ENCODE data around the gene NT5DC4. TPM values are rescaled to one million over a fixed set of nuclear protein-coding genes. Genes with fewer than 3 reads are reported as not detected.
"Not testable (repeated sequence)": the region's sequence is repeated elsewhere in the genome, so short reads cannot be mapped to it uniquely, and the experiment has no call there.

Gene NT5DC4
- total RNA-seq, 1 experiment from 2014 or later: not detected

- Histone ChIP-seq H3K9me3 (ENCODE audit: low read depth, low read length, poor library complexity, severe bottlenecking) (no peaks in the 10 kb centered on the region), H3K36me3 (ENCODE audit: insufficient read depth, low read length, poor library complexity, severe bottlenecking) (no peaks in the 10 kb centered on the region), H3K27me3 (replicated peaks; ENCODE audit: insufficient read depth, low read depth, low read length, poor library complexity) (no peaks in the 10 kb centered on the region), H3K4me3 (ENCODE audit: low read depth, low read length, poor library complexity, severe bottlenecking) (no peak overlapping the region), H3K4me1 (ENCODE audit: insufficient read depth, low read length, poor library complexity, severe bottlenecking) (no peaks in the 10 kb centered on the region), H3K27ac (ENCODE audit: low read depth, low read length, poor library complexity, severe bottlenecking) (no peak overlapping the region)
- no peak for DNase-seq (ENCODE audit: low spot score)
- BruUV-seq (replicated peaks): no TSS peak
- intact Hi-C loops (cut with micrococcal nuclease; ENCODE audit: unreplicated experiment): no loop called here
- TF ChIP-seq EZH2 (IDR thresholded peaks at IDR 0.05; ENCODE audit: borderline replicate concordance, low read depth, low read length, poor library complexity, severe bottlenecking): no peak
- no peak for TF ChIP-seq CTCF (conservative IDR thresholded peaks at IDR 0.05; ENCODE audit: low read depth, low read length)
- CTCF ChIA-PET: no interaction called here
- POLR2A ChIA-PET (ENCODE audit: low non-redundant PET): no interaction called here
Measured at GRCh38 chr2:112706170-112706664, 14.6 kb upstream of the NT5DC4 start.

- CTCF ChIA-PET; H3K27me3 ChIP-seq (replicated peaks; ENCODE audit: insufficient read depth, low read depth, low read length, poor library complexity); intact Hi-C loops (cut with micrococcal nuclease; ENCODE audit: unreplicated experiment): not testable (repeated sequence)
Measured at GRCh38 chr2:112706947-112707346, 13.9 kb upstream of the NT5DC4 start.

GRCh38 chr2:112708968-112709367 is 11.9 kb upstream of the NT5DC4 start:
- Histone ChIP-seq H3K27me3 (replicated peaks; ENCODE audit: insufficient read depth, low read depth, low read length, poor library complexity) (no peaks in the 10 kb centered on the region), H3K4me3 (ENCODE audit: low read depth, low read length, poor library complexity, severe bottlenecking) (no peak overlapping the region), H3K4me1 (ENCODE audit: insufficient read depth, low read length, poor library complexity, severe bottlenecking) (no peaks in the 10 kb centered on the region), H3K27ac (ENCODE audit: low read depth, low read length, poor library complexity, severe bottlenecking) (no peak overlapping the region), H3K36me3 (ENCODE audit: insufficient read depth, low read length, poor library complexity, severe bottlenecking) (no peaks in the 10 kb centered on the region), H3K9me3 (ENCODE audit: low read depth, low read length, poor library complexity, severe bottlenecking) (no peaks in the 10 kb centered on the region)
- intact Hi-C loops (cut with micrococcal nuclease; ENCODE audit: unreplicated experiment): no loop called here
- no TSS peak for BruUV-seq (replicated peaks)
- no peak for TF ChIP-seq EZH2 (IDR thresholded peaks at IDR 0.05; ENCODE audit: borderline replicate concordance, low read depth, low read length, poor library complexity, severe bottlenecking)
- DNase-seq (ENCODE audit: low spot score): no peak
- POLR2A ChIA-PET (ENCODE audit: low non-redundant PET): no interaction called here
- CTCF ChIA-PET: no interaction called here

More at GRCh38 chr2:112706947-112707346, 13.9 kb upstream of the NT5DC4 start:
- H3K36me3 ChIP-seq (ENCODE audit: insufficient read depth, low read length, poor library complexity, severe bottlenecking); H3K4me3 ChIP-seq (ENCODE audit: low read depth, low read length, poor library complexity, severe bottlenecking); DNase-seq (ENCODE audit: low spot score); BruUV-seq (replicated peaks); H3K9me3 ChIP-seq (ENCODE audit: low read depth, low read length, poor library complexity, severe bottlenecking); H3K27ac ChIP-seq (ENCODE audit: low read depth, low read length, poor library complexity, severe bottlenecking); H3K4me1 ChIP-seq (ENCODE audit: insufficient read depth, low read length, poor library complexity, severe bottlenecking); POLR2A ChIA-PET (ENCODE audit: low non-redundant PET): not testable (repeated sequence)

GRCh38 chr2:112709703-112710102 is 11.1 kb upstream of the NT5DC4 start:
- POLR2A ChIA-PET (ENCODE audit: low non-redundant PET): no interaction called here
- intact Hi-C loops (cut with micrococcal nuclease; ENCODE audit: unreplicated experiment): no loop called here
- CTCF ChIA-PET: no interaction called here

More at GRCh38 chr2:112709703-112710102, 11.1 kb upstream of the NT5DC4 start:
- Histone ChIP-seq H3K4me1 (ENCODE audit: insufficient read depth, low read length, poor library complexity, severe bottlenecking) (no peaks in the 10 kb centered on the region), H3K4me3 (ENCODE audit: low read depth, low read length, poor library complexity, severe bottlenecking) (no peak overlapping the region), H3K9me3 (ENCODE audit: low read depth, low read length, poor library complexity, severe bottlenecking) (no peaks in the 10 kb centered on the region), H3K27ac (ENCODE audit: low read depth, low read length, poor library complexity, severe bottlenecking) (no peak overlapping the region), H3K36me3 (ENCODE audit: insufficient read depth, low read length, poor library complexity, severe bottlenecking) (no peaks in the 10 kb centered on the region), H3K27me3 (replicated peaks; ENCODE audit: insufficient read depth, low read depth, low read length, poor library complexity) (no peaks in the 10 kb centered on the region)
- DNase-seq (ENCODE audit: low spot score): no peak
- TF ChIP-seq CTCF (conservative IDR thresholded peaks at IDR 0.05; ENCODE audit: low read depth, low read length): no peak
- TF ChIP-seq EZH2 (IDR thresholded peaks at IDR 0.05; ENCODE audit: borderline replicate concordance, low read depth, low read length, poor library complexity, severe bottlenecking): no peak
- BruUV-seq (replicated peaks): no TSS peak
